HG02571 (cell line): Measurements from ENCODE around the gene CDH16.
"Not testable (repeated sequence)": the region's sequence is repeated elsewhere in the genome, so short reads cannot be mapped to it uniquely, and the experiment has no call there.

Source experiments
- ATAC-seq: cut with Tn5 transposase; IDR thresholded peaks from one replicate; pipeline ENCODE4 v1.9.1; 2021; ENCODE audit warnings: mild to moderate bottlenecking, moderate library complexity; ENCODE audit not compliant: unreplicated experiment

Gene CDH16

GRCh38 chr16:66898933-66899309 lies 19.8 kb downstream of the CDH16 start:
- ATAC-seq, result no peak

- no peak for ATAC-seq
Observed at GRCh38 chr16:66898207-66898606, 20.5 kb downstream of the CDH16 start.

- ATAC-seq, result not testable (repeated sequence)
Observed at GRCh38 chr16:66896682-66897081, 22.0 kb downstream of the CDH16 start.

GRCh38 chr16:66895999-66896398 lies 22.7 kb downstream of the CDH16 start:
- no peak for ATAC-seq

GRCh38 chr16:66895689-66895979 lies 23.1 kb downstream of the CDH16 start:
- no peak for ATAC-seq

GRCh38 chr16:66894948-66895688 lies 23.6 kb downstream of the CDH16 start:
- ATAC-seq, result no peak

- ATAC-seq, result no peak
Observed at GRCh38 chr16:66894055-66894454, 24.6 kb downstream of the CDH16 start.

GRCh38 chr16:66891797-66892196 lies 26.9 kb downstream of the CDH16 start:
- ATAC-seq, result no peak

- no peak for ATAC-seq
Observed at GRCh38 chr16:66891360-66891759, 27.3 kb downstream of the CDH16 start.

- ATAC-seq, result no peak
Observed at GRCh38 chr16:66890799-66891198, 27.9 kb downstream of the CDH16 start.

GRCh38 chr16:66889622-66890021 lies 29.1 kb downstream of the CDH16 start:
- ATAC-seq, result no peak

- ATAC-seq, result no peak
Observed at GRCh38 chr16:66888647-66889615, 29.8 kb downstream of the CDH16 start.

GRCh38 chr16:66886914-66887313 lies 31.8 kb downstream of the CDH16 start:
- ATAC-seq, result no peak

GRCh38 chr16:66886321-66886720 lies 32.4 kb downstream of the CDH16 start:
- no peak for ATAC-seq

- ATAC-seq, result no peak
Observed at GRCh38 chr16:66885491-66885890, 33.2 kb downstream of the CDH16 start.

GRCh38 chr16:66882702-66883101 lies 36.0 kb downstream of the CDH16 start:
- no peak for ATAC-seq

- no peak for ATAC-seq
Observed at GRCh38 chr16:66881964-66882508, 36.6 kb downstream of the CDH16 start.

- no peak for ATAC-seq
Observed at GRCh38 chr16:66881560-66881959, 37.1 kb downstream of the CDH16 start.

GRCh38 chr16:66881014-66881417 lies 37.7 kb downstream of the CDH16 start:
- peak; percentile 3 for ATAC-seq

- peak; percentile 87 for ATAC-seq
Observed at GRCh38 chr16:66880288-66881013, 38.2 kb downstream of the CDH16 start, which contains the start of gene PDP2. Gene PDP2, plus strand, starts transcription at chr16:66880515. Its CDS starts 3,770 bp downstream, at chr16:66884285.

- ATAC-seq, result no peak
Observed at GRCh38 chr16:66878067-66878466, 40.6 kb downstream of the CDH16 start.
